Middle frontal gyrus (tissue), 1 donor: Measurements from ENCODE around the gene TP53RK.

Source experiments
- DNase-seq: peaks from one replicate; pipeline ENCODE4 v3.0.0-alpha.2; 2015; ENCODE audit warnings: low spot score; ENCODE audit errors: extremely low spot score

TP53RK gene

DNA sequence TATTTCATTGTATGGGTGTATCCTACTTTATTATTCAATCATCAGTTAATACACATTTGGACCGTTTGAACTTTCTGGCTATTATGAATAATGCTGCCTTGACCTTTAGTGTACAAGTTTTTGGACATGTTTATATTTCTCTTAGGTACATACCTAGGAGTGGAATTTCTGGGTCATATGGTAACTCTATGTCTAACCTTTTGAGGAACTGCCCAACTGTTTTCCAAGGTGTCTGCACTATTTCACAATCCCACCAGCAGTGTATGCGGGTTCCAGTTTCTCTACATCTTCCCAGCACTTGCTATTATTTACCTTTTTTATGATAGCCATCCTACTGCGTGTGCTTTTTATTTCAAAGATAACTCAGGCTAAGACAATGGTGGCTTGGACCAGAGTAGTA is 23.6 kb downstream of the TP53RK start:
- no peak for DNase-seq

DNA sequence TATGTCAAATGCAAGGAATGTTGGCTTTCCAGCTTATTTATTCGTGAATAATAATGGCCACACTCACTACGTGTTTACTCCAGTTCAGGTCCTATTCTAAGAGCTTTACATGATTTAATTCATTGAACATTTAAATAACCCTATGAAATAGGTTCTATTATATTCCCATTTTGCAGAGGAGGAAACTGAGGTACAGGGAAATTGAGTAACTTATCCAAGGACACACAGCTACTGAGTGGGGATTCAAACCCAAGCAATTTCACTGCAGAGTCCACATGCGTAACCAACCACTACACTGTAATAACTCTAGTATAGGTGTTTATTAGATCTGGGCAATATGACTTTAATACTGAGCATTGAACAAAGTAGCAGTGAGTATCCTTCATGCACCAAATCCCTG is 25.7 kb downstream of the TP53RK start:
- DNase-seq = no peak

DNA sequence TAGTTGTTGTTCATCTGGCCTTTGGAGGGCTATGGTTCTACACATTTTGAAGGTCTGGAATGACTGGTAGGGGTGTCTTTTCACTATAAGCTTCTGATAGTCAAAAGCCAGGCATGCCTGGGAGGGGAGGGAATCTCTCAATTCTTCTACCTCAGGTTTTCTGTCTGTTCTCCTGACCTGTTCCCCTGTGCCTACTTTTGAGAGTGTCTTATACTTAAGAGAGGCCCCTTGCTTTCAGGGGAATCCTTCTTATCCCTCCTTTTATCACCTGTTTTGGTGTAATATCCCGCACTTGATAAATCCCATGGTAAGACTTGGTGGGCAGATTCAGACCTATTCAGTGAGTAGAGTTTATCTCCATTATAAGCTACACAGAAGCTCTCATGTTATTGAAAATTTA is 27.6 kb downstream of the TP53RK start:
- DNase-seq = no peak

DNA sequence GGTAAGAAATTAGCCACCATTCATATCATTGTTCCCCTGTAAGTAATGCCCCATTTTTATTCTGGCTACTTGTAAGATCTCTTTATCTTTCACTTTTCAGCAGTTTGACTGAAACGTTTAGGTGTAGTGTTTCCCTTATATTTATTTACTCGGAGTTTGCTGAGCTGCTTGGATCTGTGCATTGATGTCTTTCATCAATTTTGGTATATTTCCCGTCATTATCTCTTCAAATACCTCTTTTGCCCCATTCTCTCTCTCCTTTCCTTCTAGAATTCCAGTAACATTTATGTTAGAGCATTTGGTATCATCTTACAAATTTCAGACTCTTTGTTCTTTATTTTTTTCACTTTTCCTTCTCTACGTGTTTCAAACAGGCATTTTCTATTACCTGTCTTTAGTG is 28.8 kb downstream of the TP53RK start:
- no peak for DNase-seq

DNA sequence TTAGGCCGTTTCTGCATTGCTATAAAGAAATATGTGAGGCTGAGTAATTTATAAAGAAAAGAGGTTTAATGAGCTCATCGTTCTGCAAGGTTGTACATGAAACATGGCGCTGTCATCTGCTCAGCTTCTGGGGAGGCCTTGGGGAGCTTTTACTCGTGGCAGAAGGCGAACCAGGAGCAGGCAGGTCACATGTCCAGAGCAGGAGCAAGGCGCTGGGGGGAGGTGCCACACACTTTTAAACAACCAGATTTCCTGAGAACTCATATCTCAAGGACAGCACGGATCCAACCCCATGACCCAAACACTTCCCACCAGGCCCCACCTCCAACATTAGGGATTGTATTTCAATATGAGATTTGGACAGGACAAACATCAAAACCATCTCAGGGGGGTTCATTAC is 31.6 kb downstream of the TP53RK start:
- DNase-seq = no peak

DNA sequence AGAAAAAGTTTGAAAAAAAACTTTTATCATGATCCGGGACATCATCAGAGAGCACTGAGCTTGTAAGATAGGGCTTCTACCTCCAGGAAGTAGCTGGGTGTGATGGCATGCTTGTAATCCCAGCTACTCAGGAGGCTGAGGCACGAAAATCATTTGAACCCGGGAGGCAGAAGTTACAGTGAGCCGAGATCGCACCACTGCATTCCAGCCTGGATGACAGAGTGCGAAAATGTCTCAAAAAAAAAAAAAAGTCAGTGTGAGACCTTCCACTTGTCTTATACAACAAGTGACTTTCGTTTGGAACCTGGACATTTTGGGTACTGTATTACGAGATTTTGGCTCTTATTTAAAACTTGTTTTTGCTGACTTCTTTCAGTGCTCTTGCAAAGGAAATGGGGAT is 32.1 kb downstream of the TP53RK start:
- DNase-seq = no peak

DNA sequence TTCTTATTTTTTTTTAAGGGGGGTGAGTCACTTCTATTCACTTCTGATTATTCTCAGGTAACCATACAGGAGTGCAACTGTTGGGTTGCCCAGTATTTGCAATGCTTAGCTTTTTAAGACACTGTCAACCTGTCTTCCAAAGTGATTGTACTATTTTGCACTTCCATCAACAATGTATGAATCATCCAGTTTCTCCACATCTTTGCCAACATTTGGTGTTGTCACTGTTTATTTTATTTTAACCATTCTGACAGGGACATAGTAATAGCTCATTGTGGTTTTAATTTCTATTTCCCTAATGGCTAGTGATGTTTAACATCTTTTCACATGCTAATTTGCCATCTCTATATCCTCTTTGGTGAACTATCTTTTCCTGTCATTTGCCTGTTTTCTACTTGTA is 36.5 kb downstream of the TP53RK start:
- no peak for DNase-seq

DNA sequence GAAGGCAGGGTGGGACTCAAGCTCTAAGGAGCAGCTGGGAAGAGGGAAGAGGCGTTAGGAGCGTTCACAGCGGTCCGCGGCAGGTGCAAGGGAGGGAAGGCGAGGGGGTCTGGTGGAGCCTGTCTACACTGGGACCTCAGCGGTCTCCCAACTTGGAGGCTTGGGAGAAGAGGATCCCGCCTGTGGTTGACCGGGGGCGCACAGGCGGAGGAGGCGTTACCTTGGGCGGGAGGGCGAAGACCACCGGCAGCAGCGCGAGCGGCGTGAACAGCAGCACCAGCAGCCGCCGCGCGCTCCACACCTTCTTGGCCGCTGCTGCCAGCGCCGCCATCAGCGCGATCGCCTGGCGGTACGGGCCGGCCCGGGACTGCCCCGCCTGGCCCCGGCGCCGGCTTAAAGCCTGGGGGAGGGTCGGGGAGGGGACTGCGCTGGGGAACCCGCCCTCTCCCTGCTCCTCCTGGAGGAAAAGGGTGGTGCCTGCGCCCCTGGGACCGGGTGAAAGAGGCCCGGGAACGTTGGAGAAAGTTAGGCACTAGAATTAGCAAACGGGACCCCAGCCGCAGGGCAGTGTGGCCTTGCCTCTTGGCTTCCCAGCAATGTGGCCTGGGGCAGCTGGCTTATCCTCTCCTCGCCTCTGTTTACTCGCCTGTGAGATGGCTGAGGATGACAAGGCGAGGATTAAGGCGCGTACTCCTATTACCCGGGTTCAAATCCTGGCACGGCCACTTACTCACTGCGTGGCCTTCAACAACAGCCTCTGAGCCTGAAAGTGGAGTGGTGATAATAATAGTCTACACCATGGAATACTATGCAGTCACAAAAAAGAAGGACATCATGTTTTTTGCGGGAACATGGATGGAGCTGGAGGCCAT is 37.9 kb downstream of the TP53RK start, which contains the start of gene SLC13A3:
Gene SLC13A3 (minus strand): TSS at position 369 of the 872 bp plus-strand sequence. CDS start 38 bp downstream, at position 331.
- DNase-seq = no peak

DNA sequence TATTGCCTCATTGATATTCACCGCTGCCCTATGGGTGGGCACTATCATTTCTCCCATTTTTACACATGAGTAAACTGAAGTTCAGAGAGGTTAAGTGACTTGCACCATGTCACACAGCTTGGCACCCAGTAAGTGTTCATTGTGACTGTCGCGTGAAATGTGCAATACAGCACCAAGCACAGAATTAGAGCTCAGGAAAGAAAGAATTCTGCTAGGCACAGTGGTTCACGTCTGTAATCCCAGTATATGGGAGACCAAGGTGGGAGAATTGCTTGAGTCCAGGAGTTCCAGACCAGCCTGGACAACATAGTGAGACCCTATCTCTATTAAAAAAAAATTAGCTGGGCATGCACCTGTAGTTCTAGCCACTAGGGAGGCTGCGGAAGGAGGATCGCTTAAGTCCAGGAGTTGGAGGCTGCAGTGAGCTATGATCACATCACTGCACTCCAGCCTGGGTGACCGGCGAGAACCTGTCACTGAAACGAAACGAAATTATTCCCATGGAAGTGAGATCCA is 38.6 kb downstream of the TP53RK start:
- DNase-seq = no peak

DNA sequence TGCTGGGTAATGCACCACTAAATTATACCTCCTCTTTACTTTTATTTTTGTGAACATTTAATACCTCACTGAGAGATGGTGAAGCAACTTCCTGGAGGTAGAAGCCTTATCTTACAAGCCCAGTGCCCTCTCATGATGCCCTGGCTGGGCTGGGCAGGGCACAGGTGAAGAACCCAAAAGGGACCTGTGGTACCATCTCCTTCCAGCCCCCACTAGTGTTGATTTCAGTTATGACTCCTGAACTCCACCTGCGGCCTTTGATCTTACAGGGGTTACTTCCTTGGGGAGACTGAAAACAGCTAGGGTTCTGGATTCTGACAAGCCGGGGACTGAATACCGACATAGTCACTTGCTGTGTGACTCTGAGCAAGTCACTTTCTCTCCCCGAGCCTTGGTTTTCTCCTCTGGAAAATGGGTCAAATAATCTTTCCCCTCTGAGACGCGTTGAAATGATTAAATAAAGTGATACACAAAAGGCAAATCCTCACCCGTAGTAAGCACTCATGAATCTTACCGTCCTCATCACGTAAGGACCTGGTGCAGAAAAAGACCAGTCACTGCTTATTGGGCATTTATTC is 39.2 kb downstream of the TP53RK start:
- no peak for DNase-seq

DNA sequence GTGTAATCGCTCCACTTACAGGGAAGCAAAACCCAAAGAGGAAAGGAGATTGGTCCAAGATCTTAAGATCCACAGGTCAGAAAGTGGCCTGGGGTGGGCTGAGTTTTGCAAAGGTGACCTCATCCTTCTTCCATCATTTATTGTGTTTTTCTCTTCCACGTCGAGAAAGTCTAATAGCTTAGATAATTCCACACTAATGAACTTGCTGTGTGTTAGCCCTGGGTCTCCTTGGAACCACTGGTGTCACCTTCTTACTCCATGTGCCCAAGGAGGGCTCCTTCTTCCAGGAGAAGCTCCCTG is 39.6 kb downstream of the TP53RK start:
- DNase-seq = no peak

DNA sequence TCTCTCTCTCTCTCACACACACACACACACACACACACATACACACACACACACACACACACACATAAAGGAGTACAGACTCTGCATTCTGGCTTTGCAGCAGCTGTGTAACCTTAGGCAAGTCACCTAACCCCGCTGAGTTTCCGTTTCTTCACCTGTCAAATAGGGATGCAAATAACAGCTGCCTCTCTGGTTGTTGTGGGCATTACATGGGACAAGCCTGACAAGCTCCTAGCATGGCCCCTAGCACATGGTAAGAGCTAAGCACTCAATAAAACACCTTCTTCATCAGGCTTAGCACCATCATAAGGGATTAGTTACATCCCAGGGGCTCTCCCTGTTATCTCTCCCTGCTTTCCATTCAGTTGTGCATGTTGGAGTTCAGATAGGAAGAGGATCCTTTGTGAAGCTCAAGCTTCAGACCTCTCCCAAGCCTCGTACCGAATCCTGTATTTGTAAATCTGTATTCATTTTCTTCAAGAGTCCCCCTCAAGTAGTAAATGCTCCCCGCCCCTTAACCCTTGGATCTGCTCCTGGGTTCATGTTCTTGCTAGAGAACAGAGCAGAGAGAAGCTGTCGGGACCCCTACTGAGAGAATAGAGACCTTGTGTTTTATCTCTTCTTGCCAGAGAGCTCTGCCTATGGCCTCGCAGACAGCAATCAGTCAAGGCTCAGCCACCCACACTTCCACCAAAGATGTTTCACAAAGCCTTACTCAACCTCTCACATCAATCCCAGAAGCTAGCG is 40.2 kb downstream of the TP53RK start:
- no peak for DNase-seq

DNA sequence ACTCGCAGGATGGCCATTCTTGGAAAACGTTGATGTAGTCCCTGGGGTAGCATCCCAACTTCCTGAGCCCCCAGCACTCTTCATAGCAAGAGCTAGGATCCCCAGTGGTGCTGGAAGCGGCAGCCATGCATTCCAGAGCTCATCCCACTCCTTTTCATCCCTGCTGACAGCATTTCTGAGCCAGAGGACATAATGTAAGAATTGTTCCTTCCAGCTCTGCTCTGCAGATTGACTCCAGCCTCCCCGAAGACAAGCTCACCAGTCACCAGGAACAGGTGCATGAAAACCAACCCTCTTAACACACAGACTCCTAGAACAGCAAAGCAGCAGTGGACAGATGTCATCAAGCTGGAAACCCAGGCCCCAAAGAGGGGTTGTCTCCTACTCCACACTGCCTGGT is 41.8 kb downstream of the TP53RK start:
- DNase-seq = no peak

DNA sequence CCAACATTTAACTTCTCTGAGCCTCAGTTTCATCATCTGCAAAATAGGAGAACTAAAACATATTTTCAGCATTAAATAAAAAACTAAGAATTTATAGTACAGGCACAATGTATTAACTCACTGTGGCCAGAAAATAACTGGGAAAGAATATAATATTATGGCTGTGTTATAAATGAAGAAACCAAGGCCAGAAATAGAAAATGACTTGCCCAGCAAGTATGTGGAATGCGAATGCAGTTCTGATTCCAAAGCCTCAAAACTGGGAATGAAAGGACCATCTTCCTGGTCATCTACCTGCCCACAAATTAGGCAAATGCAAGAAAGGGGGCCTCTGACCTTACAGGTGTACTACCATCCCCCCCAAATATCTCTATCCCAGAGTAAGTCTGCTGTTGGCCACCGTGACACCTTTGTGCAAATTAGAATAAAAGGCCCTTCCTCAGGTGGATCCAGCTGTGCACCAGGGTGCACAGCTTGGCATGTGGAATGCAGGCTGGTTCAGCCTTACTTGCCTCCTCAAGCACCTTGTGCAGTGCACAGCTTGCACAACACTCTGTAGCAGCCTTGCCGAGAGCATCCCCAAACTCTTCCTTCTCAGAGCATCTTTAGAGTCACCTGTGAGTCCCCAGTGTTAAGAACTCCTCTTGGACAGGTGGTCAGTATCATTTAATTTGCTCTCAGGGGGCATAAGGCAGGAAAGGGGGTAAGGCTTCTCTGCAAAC is 42.4 kb downstream of the TP53RK start:
- DNase-seq = no peak

DNA sequence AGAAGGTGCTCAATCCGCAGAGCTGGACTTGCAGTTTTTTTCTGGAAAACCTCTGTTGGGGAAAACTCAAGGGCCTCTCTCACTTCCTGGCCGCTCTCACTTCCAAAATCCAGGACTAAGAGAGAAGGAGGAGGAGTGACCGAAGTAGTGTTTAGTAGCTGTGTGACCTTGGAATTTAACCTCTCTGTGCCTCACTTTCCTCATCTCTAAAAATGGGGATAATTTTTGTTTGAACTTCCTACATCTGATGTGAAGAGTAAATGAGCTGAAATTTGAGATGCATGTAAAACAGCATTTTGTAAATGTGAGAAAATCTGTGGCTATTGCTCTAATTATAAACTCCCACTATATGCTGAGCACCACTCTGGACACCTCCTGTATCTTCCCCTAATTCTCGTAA is 43.1 kb downstream of the TP53RK start:
- DNase-seq = no peak

DNA sequence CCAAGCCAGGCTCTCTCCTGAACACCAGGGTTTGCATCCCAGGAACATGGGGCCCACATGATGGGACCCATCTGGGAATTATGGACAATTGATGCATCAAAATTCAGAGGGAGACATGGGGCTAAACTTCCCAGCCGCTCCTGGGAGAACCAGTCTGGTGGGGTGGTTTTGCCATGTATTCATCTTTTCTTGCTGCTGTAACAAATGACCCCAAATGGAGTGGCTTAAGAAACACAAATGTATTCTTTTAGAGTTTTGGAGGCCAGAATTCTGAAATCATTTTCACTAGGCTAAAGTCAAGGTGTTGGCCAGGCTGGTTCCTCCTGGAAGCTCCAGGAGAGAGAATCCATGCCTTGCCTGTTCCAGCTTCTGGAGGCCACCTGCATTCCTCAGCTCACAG is 44.5 kb downstream of the TP53RK start:
- no peak for DNase-seq

DNA sequence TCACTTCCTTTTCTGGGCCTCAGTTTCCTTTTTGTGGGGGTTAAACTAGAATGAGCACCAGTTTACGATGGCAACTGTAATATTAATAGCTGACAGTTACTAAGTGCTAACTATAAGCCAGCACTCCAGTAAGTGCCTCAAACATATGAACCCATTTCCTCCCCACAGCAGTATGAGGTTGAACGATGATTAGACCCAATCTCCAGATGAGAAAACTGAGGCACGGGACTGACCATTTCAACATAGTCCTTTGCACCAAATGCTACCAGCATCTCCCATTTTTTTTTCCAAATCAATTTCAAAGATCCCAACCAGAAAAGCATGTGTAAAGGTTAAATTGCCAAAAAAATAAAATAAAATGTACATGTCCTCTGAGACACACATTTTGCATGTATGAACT is 45.1 kb downstream of the TP53RK start:
- DNase-seq = no peak

DNA sequence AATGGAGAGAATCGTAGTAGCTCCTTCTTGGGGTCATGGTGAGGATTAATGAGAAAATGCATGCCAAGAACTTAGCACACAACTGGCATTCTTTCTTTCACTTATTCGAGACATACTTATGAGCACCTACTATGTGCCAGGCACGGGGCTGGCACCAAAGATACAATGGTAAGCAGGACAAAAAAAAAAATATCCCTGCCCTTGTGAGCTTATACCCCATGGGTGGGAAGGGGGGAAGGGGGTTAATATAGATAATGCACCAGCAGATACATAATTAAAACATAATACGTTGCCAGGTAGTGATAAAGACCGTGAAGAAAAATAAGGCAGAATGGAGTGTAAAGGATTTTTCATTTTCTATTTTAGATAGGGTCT is 46.3 kb downstream of the TP53RK start:
- no peak for DNase-seq

DNA sequence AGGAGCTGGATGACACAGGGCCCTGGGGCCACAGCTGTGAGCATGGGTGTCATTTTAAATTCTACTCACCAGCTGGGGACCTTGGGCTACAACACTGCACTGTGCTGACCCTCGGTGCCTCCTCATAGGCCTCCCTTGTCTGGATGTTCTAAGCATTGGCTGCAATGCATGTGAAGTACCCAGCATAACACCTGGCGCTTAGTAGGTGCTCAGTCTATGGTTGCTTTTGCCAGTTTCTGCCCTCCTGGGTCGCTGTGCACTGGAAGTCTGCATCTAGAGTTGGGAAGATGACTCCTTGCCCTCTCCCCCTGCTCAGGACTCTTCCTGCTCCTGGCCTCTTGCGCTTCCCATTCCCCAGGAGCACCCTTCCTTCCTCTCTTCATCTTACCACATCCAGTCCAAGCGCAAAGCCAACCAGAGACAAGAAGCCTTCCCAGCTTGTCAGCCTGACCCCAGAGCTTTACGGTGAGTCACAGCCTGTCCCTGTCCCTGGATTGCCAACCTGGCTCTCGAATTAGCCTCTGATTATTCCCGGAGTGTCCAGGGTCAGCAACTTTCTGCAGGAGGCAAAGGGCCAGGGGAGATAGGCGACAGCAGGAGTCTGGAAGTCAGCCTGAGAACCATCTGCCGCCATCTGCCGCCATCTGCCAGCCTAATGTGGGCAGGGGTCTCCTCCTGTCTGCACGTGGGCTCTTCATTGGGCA is 46.8 kb downstream of the TP53RK start:
- no peak for DNase-seq

DNA sequence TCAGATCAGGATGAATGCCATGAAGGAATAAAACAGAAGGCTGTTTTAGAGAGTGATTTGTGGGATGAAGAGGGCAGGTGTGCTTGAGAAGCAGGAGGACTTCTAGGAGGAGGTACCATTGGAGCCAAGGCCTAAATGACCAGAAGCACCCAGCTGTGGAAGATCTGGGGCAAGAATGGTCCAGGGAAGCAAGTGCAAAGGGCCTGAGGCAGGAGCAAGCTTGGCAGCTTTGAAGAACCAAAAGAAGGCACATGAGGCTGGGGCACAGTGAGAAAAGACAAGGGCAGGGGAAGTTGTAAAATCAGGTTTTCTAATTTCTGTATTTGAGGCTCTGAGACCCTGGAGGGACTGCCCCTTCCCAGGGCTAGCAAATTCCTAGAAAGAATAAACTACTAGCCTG is 47.8 kb downstream of the TP53RK start:
- DNase-seq = no peak
